Cerebellar nuclear complex (tissue), 1 donor: Measurements from ENCODE around the gene PIR.

ENCODE experiments used
- DNase-seq, 2 experiments: peaks; one replicate each; lab custom pipeline; 2025; lab: John Stamatoyannopoulos, UW

The PIR gene

GRCh38 chrX:15349046-15349445, 144.1 kb downstream of the PIR start:
- peak in 1 of 2 experiments; percentile 1 for DNase-seq

- DNase-seq, result no peak
Measured at GRCh38 chrX:15345976-15346375, 147.2 kb downstream of the PIR start.

- no peak for DNase-seq
Measured at GRCh38 chrX:15344106-15344505, 149.0 kb downstream of the PIR start.

- DNase-seq, result no peak
Measured at GRCh38 chrX:15343075-15343476, 150.1 kb downstream of the PIR start.

GRCh38 chrX:15340867-15341266, 152.3 kb downstream of the PIR start:
- no peak for DNase-seq

GRCh38 chrX:15336023-15336413, 157.1 kb downstream of the PIR start:
- no peak for DNase-seq

- peak; percentile 77 to 78 for DNase-seq
Measured at GRCh38 chrX:15335135-15336022, 157.8 kb downstream of the PIR start, which contains the start of gene PIGA. PIGA (minus strand) TSS chrX:15335523; CDS start chrX:15331930, 3,593 bp downstream.
